ENCODE measurements around the gene CYP2E1. TPM values are rescaled to one million over a fixed set of nuclear protein-coding genes. Genes with fewer than 3 reads are reported as not detected.
A peak's percentile ranks its signal among the peaks of the same experiment; 100 is the strongest.
"Not testable (repeated sequence)": the region's sequence is repeated elsewhere in the genome, so short reads cannot be mapped to it uniquely, and the experiment has no call there.

CYP2E1 gene
- total and polyA plus RNA-seq, 7 experiments from 2014 or later: 0.19 to 2.2 (median 1.7) TPM; not detected in 2

DNA sequence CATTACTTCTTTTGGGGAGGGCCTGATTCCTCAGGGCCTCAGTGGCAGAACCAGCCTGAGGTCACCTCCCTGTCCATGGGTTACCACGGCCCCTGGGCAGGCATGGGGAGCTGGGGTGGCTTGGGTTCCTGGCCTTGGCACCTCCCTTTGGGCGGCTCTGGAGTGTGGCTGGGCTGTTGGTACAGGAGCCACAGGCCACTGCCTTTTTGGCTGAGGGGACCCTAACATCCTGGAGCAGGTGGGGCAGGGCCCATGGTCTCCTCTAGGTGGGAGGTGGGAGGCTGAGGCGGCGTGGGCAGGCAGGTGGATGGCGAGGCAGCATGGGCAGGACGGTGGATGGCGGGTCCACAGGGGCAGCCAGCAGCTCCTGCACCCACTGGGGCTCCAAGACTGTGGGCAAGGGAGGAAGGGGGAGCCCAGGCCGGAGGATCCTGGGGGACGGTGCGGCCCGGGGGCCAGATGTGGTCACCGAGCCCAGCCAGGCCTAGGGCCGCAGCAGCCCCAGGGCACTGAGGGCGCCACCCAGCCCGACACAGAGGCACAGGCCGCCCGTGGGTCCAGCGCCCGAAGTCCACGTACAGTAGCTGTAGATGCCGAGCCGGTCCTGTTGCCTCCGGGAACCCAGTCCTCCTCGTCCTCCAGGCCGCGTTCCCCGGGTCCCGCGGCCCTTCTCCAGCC, 40.6 kb downstream of the CYP2E1 start:
- DNase-seq (no peak), ATAC-seq (no peak)
- H3K4me1 Mint-ChIP-seq: no peaks in the 10 kb centered on the region
- peaks cover 0 to 19% (median 9%) of the 10 kb centered on the region in 5 donors for H3K27me3 Mint-ChIP-seq
- ChIA-PET CTCF (no interaction called here), POLR2A (no interaction called here)
- no peak overlapping the region for H3K4me3 Mint-ChIP-seq
- no peak overlapping the region for H3K27ac Mint-ChIP-seq
- Histone ChIP-seq H3K4me1 (ENCODE audit: control insufficient read depth in 2 of 2, insufficient read depth in 2 of 2, low read length in 2 of 2) (no peaks in the 10 kb centered on the region), H3K4me3 (ENCODE audit: low read length) (no peak overlapping the region), H3K27me3 (ENCODE audit: control insufficient read depth in 2 of 2, insufficient read depth in 2 of 2, low read length in 2 of 2) (no peaks in the 10 kb centered on the region), H3K9me3 (ENCODE audit: control insufficient read depth in 2 of 3, low read length in 3 of 3) (peaks cover 0 to 9% (median 0%) of the 10 kb centered on the region in 3 experiments), H3K27ac (ENCODE audit: low read depth, low read length) (no peak overlapping the region), H3K36me3 (ENCODE audit: control insufficient read depth in 2 of 3, insufficient read depth in 3 of 3, low read length in 3 of 3) (no peaks in the 10 kb centered on the region)
- peaks cover 0 to 19% (median 5%) of the 10 kb centered on the region in 11 donors for H3K9me3 Mint-ChIP-seq
- intact Hi-C loops (cut with micrococcal nuclease): no loop called here
- peaks cover 0 to under 1% (median 0%) of the 10 kb centered on the region in 5 donors for H3K36me3 Mint-ChIP-seq

DNA sequence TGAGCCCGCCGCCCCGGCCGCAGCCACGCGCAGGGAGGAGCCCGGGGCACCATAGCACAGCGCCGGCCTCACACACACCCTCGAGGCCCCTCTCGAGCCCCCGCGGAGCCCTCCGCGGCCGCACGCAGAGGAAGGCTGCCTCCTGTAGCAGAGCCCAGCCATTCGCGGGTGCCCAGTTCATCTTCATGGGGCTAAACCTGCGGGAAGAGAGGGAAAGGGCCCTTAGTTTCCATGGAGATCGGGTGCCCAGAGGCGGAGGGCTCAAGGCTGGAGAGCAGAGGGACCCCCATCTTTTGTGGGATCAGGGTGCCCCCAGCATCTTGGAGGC, 41.1 kb downstream of the CYP2E1 start:
- ATAC-seq (no peak), DNase-seq (no peak)
- H3K27me3 ChIP-seq (ENCODE audit: control insufficient read depth in 2 of 2, insufficient read depth in 2 of 2, low read length in 2 of 2): no peaks in the 10 kb centered on the region
- no peaks in the 10 kb centered on the region for H3K36me3 ChIP-seq (ENCODE audit: control insufficient read depth in 2 of 3, insufficient read depth in 3 of 3, low read length in 3 of 3)
- peaks cover 0 to 14% (median 0%) of the 10 kb centered on the region in 3 experiments for H3K9me3 ChIP-seq (ENCODE audit: control insufficient read depth in 2 of 3, low read length in 3 of 3)
- no peak overlapping the region for H3K4me3 Mint-ChIP-seq
- peaks cover 0 to 19% (median 10%) of the 10 kb centered on the region in 5 donors for H3K27me3 Mint-ChIP-seq
- no peaks in the 10 kb centered on the region for H3K4me1 Mint-ChIP-seq
- H3K36me3 Mint-ChIP-seq: peaks cover 0 to 6% (median 0%) of the 10 kb centered on the region in 5 donors
- H3K27ac ChIP-seq (ENCODE audit: low read depth, low read length): no peak overlapping the region
- ChIA-PET POLR2A (no interaction called here), CTCF (no interaction called here)
- H3K27ac Mint-ChIP-seq: no peak overlapping the region
- no peaks in the 10 kb centered on the region for H3K4me1 ChIP-seq (ENCODE audit: control insufficient read depth in 2 of 2, insufficient read depth in 2 of 2, low read length in 2 of 2)
- no peak overlapping the region for H3K4me3 ChIP-seq (ENCODE audit: low read length)
- peaks cover 0 to 24% (median 10%) of the 10 kb centered on the region in 11 donors for H3K9me3 Mint-ChIP-seq
- intact Hi-C loops (cut with micrococcal nuclease): no loop called here

DNA sequence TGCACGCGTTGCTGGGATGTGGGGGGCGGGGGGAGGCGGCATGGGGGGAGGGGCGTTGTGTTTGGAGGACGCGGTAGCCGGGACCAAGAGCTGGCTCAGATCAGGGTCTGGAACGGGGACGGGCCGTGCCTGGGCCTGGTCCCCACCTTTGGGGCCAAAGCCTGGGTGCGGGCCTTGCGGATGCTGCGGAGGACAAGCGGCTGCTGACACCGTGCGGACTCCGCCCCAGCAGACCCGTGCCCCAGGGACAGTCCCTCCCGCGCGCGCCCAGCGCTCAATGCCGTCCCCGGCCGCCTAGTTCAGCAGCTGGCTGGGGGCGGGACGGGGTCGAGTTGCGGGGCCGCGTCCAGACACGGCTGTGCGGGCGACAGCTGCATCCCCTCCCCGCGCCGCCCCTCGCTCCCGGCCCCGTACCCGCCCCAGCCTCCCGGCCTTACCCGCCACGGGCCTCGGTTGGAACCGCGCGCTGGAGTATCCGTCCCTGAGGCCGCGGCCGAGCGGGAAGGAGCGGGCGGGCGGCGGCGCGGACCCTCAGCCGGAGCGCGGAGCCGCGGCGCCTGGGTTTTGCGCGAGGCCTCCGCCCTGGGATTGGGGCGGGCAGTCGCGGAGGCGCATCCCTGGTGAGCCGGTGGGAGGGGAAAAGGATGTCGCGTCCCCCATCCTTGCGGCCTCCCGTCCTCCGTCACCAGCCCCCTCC, 41.8 kb downstream of the CYP2E1 start:
- H3K9me3 Mint-ChIP-seq: peaks cover 0 to 31% (median 12%) of the 10 kb centered on the region in 11 donors
- ATAC-seq, CTCF ChIA-PET: not testable (repeated sequence)

DNA sequence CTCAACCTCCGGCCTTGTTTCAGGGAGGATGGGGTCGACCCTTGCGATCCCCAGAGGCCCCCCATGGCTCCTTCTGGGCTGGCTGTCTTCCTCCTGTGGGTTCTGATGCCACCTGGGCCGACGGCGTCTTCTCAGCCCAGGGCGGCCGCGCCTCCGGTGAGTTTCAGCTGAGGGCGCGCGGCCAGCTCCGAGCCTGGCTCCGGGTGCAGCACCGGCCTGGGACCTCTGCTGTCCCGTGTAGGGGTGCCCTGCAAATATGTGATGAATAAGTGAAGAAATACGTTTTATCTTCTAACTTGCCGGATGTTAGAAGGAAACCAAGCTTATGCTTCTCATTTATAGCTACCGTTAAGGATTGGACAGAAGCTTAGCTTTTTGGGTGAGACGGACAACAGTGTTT, 42.6 kb downstream of the CYP2E1 start:
- POLR2A ChIA-PET; CTCF ChIA-PET; H3K4me1 ChIP-seq (ENCODE audit: control insufficient read depth in 2 of 2, insufficient read depth in 2 of 2, low read length in 2 of 2); H3K27ac Mint-ChIP-seq; ATAC-seq; H3K36me3 Mint-ChIP-seq; H3K36me3 ChIP-seq (ENCODE audit: control insufficient read depth in 2 of 3, insufficient read depth in 3 of 3, low read length in 3 of 3); H3K4me1 Mint-ChIP-seq; H3K27ac ChIP-seq (ENCODE audit: low read depth, low read length); H3K27me3 ChIP-seq (ENCODE audit: control insufficient read depth in 2 of 2, insufficient read depth in 2 of 2, low read length in 2 of 2); intact Hi-C loops (cut with micrococcal nuclease); H3K4me3 ChIP-seq (ENCODE audit: low read length); DNase-seq: not testable (repeated sequence)
- peaks cover 0 to 14% (median 4%) of the 10 kb centered on the region in 5 donors for H3K27me3 Mint-ChIP-seq
- H3K9me3 ChIP-seq (ENCODE audit: control insufficient read depth in 2 of 3, low read length in 3 of 3): peaks cover 0 to 21% (median 0%) of the 10 kb centered on the region in 3 experiments
- peak overlapping the region in 1 of 10 donors; percentile 61 for H3K4me3 Mint-ChIP-seq
- peaks cover 0 to 30% (median 13%) of the 10 kb centered on the region in 11 donors for H3K9me3 Mint-ChIP-seq

More for the DNA sequence above, 41.8 kb downstream of the CYP2E1 start:
- DNase-seq; H3K27ac Mint-ChIP-seq; H3K27me3 ChIP-seq (ENCODE audit: control insufficient read depth in 2 of 2, insufficient read depth in 2 of 2, low read length in 2 of 2); H3K4me1 ChIP-seq (ENCODE audit: control insufficient read depth in 2 of 2, insufficient read depth in 2 of 2, low read length in 2 of 2); H3K4me1 Mint-ChIP-seq; intact Hi-C loops (cut with micrococcal nuclease); H3K36me3 Mint-ChIP-seq; H3K27ac ChIP-seq (ENCODE audit: low read depth, low read length); POLR2A ChIA-PET; H3K36me3 ChIP-seq (ENCODE audit: control insufficient read depth in 2 of 3, insufficient read depth in 3 of 3, low read length in 3 of 3); H3K4me3 Mint-ChIP-seq; H3K4me3 ChIP-seq (ENCODE audit: low read length): not testable (repeated sequence)
- H3K27me3 Mint-ChIP-seq: peaks cover 0 to 19% (median 10%) of the 10 kb centered on the region in 5 donors
- peaks cover 0 to 21% (median 0%) of the 10 kb centered on the region in 3 experiments for H3K9me3 ChIP-seq (ENCODE audit: control insufficient read depth in 2 of 3, low read length in 3 of 3)

DNA sequence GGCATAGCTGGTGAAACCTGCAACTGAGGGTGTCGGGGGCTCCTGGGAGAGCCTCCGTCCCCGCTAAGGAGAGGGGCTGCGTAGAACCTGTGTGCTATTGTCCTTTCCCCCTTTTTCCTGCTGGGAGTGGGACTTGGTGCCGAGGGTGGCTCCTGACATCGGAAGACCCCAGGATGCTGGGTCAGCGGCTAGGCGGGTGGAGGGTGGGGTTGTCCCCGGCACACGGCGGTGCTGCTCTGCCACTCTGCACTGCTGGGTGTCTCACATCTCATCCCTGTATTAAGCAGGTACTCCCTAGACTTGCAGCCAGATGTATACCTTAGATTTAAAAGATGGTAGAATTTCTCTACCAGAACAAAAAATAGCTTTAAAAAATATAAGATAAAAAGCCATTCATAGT, 44.9 kb downstream of the CYP2E1 start:
- H3K36me3 Mint-ChIP-seq; H3K36me3 ChIP-seq (ENCODE audit: control insufficient read depth in 2 of 3, insufficient read depth in 3 of 3, low read length in 3 of 3); H3K27me3 ChIP-seq (ENCODE audit: control insufficient read depth in 2 of 2, insufficient read depth in 2 of 2, low read length in 2 of 2); CTCF ChIA-PET; H3K4me3 Mint-ChIP-seq; DNase-seq; H3K4me1 ChIP-seq (ENCODE audit: control insufficient read depth in 2 of 2, insufficient read depth in 2 of 2, low read length in 2 of 2); H3K4me1 Mint-ChIP-seq; intact Hi-C loops (cut with micrococcal nuclease); H3K27ac Mint-ChIP-seq; H3K27ac ChIP-seq (ENCODE audit: low read depth, low read length); ATAC-seq; H3K4me3 ChIP-seq (ENCODE audit: low read length): not testable (repeated sequence)
- peaks cover 0 to 10% (median 0%) of the 10 kb centered on the region in 5 donors for H3K27me3 Mint-ChIP-seq
- POLR2A ChIA-PET: interaction anchor here (0.6 kb wide), 1 partner anchor 270 kb away, joined by 6 read pairs; no protein-coding TSS in a partner anchor
- H3K9me3 ChIP-seq (ENCODE audit: control insufficient read depth in 2 of 3, low read length in 3 of 3): peaks cover 0 to 12% (median 0%) of the 10 kb centered on the region in 3 experiments
- H3K9me3 Mint-ChIP-seq: peaks cover 0 to 25% (median 13%) of the 10 kb centered on the region in 11 donors

DNA sequence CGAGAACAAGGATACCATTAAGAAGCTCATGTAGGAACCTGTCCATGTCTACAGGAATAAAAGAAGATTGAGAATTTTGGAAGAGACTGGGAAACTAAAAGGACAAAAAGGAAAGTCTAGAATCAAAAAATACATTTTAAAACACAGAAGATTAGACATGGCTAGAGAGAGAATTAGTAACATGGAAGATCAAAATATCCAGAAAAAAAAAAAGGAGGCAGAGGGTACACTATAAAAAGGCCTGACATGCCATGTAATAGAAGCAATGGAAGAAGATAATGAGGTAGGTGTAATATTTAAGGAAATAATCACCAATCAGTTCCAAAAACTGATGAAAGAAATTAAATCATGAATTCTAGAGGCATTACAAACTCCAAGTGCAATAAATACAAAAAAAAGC, 46.3 kb downstream of the CYP2E1 start:
- POLR2A ChIA-PET; CTCF ChIA-PET; H3K4me1 Mint-ChIP-seq; ATAC-seq; intact Hi-C loops (cut with micrococcal nuclease); DNase-seq; H3K27ac ChIP-seq (ENCODE audit: low read depth, low read length); H3K36me3 Mint-ChIP-seq; H3K4me1 ChIP-seq (ENCODE audit: control insufficient read depth in 2 of 2, insufficient read depth in 2 of 2, low read length in 2 of 2); H3K36me3 ChIP-seq (ENCODE audit: control insufficient read depth in 2 of 3, insufficient read depth in 3 of 3, low read length in 3 of 3); H3K4me3 ChIP-seq (ENCODE audit: low read length); H3K27ac Mint-ChIP-seq; H3K27me3 ChIP-seq (ENCODE audit: control insufficient read depth in 2 of 2, insufficient read depth in 2 of 2, low read length in 2 of 2); H3K4me3 Mint-ChIP-seq: not testable (repeated sequence)
- peaks cover 0 to 10% (median 0%) of the 10 kb centered on the region in 5 donors for H3K27me3 Mint-ChIP-seq
- peaks cover 0 to 12% (median 0%) of the 10 kb centered on the region in 3 experiments for H3K9me3 ChIP-seq (ENCODE audit: control insufficient read depth in 2 of 3, low read length in 3 of 3)
- peaks cover 0 to 25% (median 11%) of the 10 kb centered on the region in 11 donors for H3K9me3 Mint-ChIP-seq
